Stimulated activated naive CD4-positive, alpha-beta T cell treated with Interleukin-2 at 50 U/mL for 16 hours (primary cell): ENCODE measurements around the gene HK1.
A peak's percentile ranks its signal among the peaks of the same experiment; 100 is the strongest.

ENCODE experiments used
- DNase-seq: peaks from one replicate; lab custom pipeline; 2025; lab: John Stamatoyannopoulos, UW

Gene HK1

GRCh38 chr10:69375307-69376151 lies 97.2 kb downstream of the HK1 start:
- no peak for DNase-seq

DNA sequence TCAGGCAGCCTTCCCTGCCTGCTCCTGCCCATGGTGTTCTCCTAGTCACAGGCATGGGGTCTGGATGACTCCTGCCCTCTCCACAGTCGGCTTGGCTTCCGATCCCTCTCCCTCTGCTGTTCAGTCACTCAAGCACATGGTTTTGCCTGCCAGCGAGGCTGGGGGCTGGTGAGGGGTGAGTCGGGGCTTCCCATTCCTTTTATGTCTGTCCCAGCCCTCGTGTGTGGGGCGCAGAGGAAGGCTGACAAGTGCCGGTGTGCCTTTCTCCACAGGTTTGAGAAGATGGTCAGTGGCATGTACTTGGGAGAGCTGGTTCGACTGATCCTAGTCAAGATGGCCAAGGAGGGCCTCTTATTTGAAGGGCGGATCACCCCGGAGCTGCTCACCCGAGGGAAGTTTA lies 98.4 kb downstream of the HK1 start:
- no peak for DNase-seq

DNA sequence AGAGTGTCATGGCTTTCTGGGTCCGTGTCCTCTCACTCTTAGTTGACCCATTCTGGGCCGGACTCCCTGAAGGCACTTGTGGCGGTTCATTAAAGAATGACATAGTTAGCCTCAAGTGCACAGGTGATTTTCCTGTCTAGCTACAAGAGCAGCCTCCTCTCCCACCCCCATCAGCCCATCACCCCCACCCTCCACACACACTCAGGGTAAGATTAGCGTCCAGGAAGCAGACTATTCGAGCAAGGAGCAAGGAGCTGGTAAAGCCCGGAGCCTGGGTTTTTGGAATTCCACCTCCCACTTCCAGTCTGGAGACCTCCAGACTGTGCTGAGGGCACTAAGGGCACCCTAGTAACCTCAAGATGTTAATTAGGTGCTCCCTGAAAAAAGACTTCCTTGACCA lies 98.9 kb downstream of the HK1 start:
- DNase-seq = no peak

DNA sequence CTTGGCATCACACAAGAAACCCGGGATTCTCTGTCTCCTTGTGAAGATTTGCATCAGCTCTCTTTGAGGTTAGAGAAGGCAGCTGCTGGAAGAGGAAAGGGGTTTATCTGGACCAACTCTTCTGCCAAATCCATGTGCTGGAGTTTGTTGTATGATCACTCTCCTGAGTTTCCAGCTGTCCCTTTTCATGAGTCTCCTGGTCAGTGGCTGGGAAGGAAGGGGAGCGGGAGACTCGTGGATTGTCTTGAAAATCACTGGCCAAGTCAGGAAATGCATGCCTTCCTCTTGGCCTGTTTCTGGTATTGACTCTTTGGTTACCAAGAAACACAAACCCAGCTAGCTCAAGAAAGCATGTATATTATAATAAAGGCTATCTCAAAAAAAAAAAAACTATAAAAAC lies 99.6 kb downstream of the HK1 start:
- DNase-seq = no peak

GRCh38 chr10:69379800-69380199 lies 101.5 kb downstream of the HK1 start:
- DNase-seq = no peak

DNA sequence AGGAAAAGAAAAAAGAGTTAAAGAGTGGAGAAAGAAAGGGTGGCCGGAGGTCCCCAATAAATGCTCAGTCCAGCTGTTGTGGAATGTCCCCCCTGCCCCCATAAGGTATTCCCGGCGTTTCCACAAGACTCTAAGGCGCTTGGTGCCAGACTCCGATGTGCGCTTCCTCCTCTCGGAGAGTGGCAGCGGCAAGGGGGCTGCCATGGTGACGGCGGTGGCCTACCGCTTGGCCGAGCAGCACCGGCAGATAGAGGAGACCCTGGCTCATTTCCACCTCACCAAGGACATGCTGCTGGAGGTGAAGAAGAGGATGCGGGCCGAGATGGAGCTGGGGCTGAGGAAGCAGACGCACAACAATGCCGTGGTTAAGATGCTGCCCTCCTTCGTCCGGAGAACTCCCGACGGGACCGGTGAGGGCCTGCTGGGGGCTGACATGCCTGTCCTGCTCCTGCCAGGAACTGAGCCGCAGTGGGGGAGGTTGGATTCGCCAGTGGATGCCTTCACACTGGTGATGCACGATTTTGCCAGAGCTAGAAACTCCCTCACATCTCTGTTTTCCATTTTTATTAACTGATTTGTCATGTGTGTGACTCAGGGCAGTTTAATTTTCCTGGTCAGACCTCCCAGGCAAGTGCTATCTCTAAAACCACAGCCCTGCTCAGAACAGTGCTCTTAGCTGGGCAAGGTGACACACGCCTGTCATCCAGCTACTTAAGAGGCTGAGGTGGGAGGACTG lies 104.3 kb downstream of the HK1 start:
- no peak for DNase-seq

DNA sequence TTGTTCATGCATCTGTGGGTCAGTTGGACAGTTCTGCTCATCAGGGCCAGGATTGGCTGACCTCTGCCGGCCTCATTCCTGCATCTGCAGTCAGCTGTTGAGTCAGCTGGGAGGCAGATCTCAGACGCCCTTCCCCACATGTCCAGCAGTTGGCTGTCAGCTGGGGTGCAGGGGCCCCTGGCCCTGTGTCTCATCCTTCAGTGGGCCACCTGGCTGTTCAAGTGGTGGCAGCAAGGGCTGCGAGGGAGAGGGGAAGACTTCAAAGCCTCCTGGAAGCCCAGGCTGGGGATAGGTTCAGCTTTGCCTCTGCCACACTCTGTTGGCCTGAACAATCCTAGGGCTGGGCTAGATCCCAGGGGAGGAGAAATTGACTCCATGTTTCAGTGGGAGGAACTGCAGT lies 105.3 kb downstream of the HK1 start:
- no peak for DNase-seq

DNA sequence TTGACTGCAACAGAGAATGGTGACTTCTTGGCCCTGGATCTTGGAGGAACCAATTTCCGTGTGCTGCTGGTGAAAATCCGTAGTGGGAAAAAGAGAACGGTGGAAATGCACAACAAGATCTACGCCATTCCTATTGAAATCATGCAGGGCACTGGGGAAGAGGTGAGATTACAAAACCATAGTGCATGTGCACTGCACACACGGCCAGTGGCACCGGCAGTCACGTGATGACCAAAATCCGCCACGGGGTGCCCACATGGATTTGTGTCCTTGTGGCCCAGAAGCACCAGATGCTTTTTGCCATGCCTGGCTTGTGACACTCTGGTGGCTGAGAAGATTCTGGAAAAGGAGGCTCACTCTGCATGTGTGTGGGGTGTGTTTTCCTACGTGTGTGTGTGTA lies 106.0 kb downstream of the HK1 start:
- DNase-seq = no peak

GRCh38 chr10:69385454-69386350 lies 107.4 kb downstream of the HK1 start:
- no peak for DNase-seq

- no peak for DNase-seq
These were observed 109.2 kb downstream of the HK1 start for GRCh38 chr10:69387500-69387899.

GRCh38 chr10:69388488-69388887 lies 110.2 kb downstream of the HK1 start:
- DNase-seq = no peak

DNA sequence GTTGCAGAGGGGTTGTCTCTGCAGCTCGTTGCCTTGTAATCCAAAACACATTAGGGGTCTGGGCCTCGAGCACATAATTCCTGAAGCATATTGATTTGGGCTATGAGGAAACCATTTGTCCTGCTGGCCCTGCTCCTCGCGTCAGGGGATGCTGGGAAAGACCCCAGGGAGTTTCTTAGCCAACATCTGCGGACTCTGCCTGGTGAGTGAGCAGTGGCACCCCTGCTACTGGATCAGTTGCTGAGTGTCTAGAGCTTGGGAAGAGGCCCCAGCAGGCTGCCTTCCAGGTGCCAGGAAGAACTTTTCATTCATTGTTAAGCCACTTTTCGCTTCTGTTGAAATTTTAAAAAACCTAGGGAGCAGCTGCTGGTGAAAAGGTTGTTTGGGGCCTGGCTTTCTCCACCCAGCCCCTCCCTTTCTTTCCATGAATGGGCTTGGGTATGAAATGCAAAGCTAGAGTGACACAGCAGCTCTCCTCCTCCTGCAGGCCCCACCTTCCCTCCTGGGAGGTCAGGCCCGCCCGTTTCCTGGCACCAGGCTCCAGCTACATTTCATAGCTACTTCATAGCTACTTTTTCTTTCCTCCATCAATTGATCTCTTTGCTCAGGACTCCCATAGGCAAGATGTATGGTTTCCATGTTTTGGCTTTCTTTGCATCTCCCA lies 111.7 kb downstream of the HK1 start:
- DNase-seq = no peak

DNA sequence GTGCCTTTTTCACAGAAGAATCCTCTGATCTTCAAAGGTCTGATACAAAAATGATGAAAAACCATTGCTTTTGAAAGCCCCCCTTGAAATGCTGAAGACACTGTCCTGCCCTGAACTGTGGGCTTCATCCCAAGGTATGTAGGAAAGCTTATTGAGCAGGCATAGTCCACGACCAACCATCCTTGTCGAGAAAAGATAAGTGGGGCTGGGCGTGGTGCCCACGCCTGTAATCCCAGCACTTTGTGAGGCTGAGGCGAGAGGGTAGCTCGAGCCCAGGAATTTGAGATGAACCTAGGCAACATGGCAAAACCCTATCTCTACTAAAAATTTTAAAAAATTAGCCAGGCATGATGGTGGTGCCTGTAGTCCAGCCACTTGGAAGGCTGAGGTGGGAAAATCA lies 112.9 kb downstream of the HK1 start:
- DNase-seq = no peak

DNA sequence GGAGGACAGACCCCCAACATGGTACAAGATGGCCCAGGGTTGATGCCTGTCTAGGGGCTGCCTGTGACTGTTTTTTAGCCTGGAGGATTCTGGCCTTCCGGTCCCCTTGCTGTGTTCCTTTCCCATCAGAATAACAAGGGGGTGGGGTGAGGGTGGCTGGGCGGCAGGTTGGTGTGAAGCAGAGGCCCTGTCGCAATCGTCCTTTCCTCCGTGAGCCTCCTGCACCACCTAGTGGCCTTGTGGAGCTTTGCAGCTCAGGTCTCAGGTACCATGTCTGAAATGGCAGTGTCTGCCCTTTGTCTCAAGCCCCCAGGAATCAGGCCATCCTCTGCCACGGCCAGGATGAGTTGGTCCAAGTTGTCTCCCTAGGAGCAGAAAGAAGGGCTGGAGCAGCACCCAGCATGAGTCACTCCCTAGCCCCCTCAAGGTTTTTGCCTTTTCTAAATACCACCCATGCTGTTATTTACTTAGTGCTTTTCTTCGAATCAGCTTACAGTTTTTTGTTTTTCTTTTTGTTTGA lies 114.2 kb downstream of the HK1 start:
- peak; percentile 73 for DNase-seq

DNA sequence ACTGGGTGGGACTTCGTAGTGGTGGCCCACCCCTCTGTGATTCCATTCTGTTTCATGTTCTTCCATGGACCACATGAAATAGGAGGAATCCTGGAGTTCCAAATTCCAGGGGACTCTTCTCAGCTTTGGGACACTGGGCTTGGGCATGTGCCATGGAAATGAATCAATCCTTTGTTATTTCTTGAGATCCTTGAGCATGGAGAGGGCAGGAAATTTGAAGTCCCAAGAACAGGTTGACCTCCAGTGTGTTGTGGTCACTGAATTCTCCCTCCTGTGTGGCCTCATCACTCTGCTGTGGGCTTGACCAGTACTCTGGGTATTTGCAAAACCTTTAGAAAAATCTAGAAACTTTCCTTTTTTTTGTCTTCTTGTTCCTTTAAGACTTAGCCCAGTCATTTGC lies 115.7 kb downstream of the HK1 start:
- no peak for DNase-seq

GRCh38 chr10:69397972-69398371 lies 119.7 kb downstream of the HK1 start:
- DNase-seq = no peak

GRCh38 chr10:69398466-69398865 lies 120.2 kb downstream of the HK1 start:
- no peak for DNase-seq

DNA sequence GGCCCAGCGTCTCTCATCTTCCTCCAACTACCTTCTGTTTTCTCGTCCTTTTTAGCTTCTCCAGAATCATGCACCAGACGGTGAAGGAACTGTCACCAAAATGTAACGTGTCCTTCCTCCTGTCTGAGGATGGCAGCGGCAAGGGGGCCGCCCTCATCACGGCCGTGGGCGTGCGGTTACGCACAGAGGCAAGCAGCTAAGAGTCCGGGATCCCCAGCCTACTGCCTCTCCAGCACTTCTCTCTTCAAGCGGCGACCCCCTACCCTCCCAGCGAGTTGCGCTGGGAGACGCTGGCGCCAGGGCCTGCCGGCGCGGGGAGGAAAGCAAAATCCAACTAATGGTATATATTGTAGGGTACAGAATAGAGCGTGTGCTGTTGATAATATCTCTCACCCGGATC lies 122.6 kb downstream of the HK1 start:
- no peak for DNase-seq

- DNase-seq = no peak
These were observed 123.1 kb downstream of the HK1 start for GRCh38 chr10:69401416-69401815.

GRCh38 chr10:69402386-69402785 lies 124.1 kb downstream of the HK1 start:
- no peak for DNase-seq

- DNase-seq = no peak
These were observed 124.8 kb downstream of the HK1 start for GRCh38 chr10:69403066-69403465.

DNA sequence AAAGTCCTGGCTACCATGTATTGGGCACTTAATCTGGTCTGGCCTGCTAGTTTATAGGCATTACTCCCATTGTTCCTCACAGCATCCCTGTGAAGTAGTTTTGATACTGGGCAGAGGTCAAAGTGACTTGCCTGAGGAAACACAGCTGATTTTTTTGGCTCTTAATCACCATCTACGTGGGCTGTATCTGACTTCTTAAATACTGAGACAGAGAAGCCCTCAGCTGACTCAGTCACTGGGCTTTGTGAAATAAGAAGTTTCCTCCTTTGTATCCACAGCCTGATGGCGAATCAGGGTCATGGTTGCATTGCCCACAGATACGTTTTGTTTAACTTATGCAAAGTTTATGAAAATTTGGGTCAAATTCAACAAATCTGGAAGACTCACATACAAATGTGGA lies 125.2 kb downstream of the HK1 start:
- DNase-seq = no peak
